SK-N-SH (cell line): ENCODE data around the gene SGCB. TPM values are rescaled to one million over a fixed set of nuclear protein-coding genes. Genes with fewer than 3 reads are reported as not detected.

Experiments
- CTCF ChIA-PET: fragments of 300-600, 350-600 bp; formaldehyde crosslinking; extraction: SDS; loops from one replicate; lab custom pipeline; 2021; lab: Yijun Ruan, JAX
- POLR2A ChIA-PET: fragments of 350-600 bp; sonication (Branson Sonifier 250); formaldehyde crosslinking; extraction: SDS; loops from one replicate; lab custom pipeline; 2020; ENCODE audit warnings: antibody characterized with exemption, inconsistent platforms; lab: Yijun Ruan, JAX
- DNase-seq: peaks from one replicate; pipeline ENCODE4 v3.0.0; 2012
- H2AFZ ChIP-seq: fragments of 200-600 bp; sonication (generic); 2 replicates; pipeline ENCODE4 v1.8.1; 2016; ENCODE audit warnings: antibody characterized with exemption, mild to moderate bottlenecking, low read depth
- H3F3A ChIP-seq: fragments of 200-600 bp; sonication (generic); replicated peaks from 2 replicates; pipeline ENCODE3; 2016; ENCODE audit warnings: antibody characterized with exemption, mild to moderate bottlenecking; ENCODE audit not compliant: insufficient read depth
- H3K27ac ChIP-seq, 2 experiments: fragments of 200-500 bp in 1 of 2; fragments of 200-600 bp in 1 of 2; sonication (Bioruptor generic) in 1 of 2; sonication (generic), shearing (Covaris generic) in 1 of 2; 2 replicates each; pipeline versions ENCODE4 v1.5.1 to v1.6.1; 2014 to 2016; ENCODE audit warnings: low read depth in 2 of 2, inconsistent platforms in 1 of 2, low read length in 1 of 2, mild to moderate bottlenecking in 1 of 2, mixed read lengths in 1 of 2
- H3K27me3 ChIP-seq: fragments of 200-600 bp; sonication (generic), shearing (Covaris generic); 2 replicates; pipeline ENCODE4 v1.6.1; 2016; ENCODE audit warnings: mixed run types; ENCODE audit not compliant: insufficient read depth
- H3K36me3 ChIP-seq, 2 experiments: fragments of 200-500 bp in 1 of 2; fragments of 200-600 bp in 1 of 2; sonication (Bioruptor generic) in 1 of 2; sonication (generic) in 1 of 2; replicated peaks in 1 of 2; 2 replicates each; pipeline versions ENCODE3 to v1.5.1; 2014 to 2016; ENCODE audit warnings: low read length in 1 of 2, mild to moderate bottlenecking in 1 of 2; ENCODE audit not compliant: insufficient read depth in 2 of 2, control insufficient read depth in 1 of 2
- H3K4me1 ChIP-seq, 2 experiments: fragments of 200-500 bp in 1 of 2; fragments of 200-600 bp in 1 of 2; sonication (Bioruptor generic) in 1 of 2; sonication (generic), shearing (Covaris generic) in 1 of 2; 2 replicates each; pipeline versions ENCODE4 v1.5.1 to v1.6.1; 2014 to 2016; ENCODE audit warnings: low read depth in 1 of 2, low read length in 1 of 2, mixed run types in 1 of 2; ENCODE audit not compliant: insufficient read depth in 2 of 2, control insufficient read depth in 1 of 2
- H3K4me2 ChIP-seq: fragments of 200-600 bp; sonication (generic), shearing (Covaris generic); 2 replicates; pipeline ENCODE4 v1.6.1; 2017; ENCODE audit warnings: mixed run types
- H3K4me3 ChIP-seq, 2 experiments: fragments of 200-500 bp in 1 of 2; fragments of 200-600 bp in 1 of 2; sonication (Bioruptor generic) in 1 of 2; sonication (generic), shearing (Covaris generic) in 1 of 2; 2 replicates each; pipeline versions ENCODE4 v1.5.1 to v1.8.1; 2014 to 2016; ENCODE audit warnings: low read depth in 2 of 2, inconsistent platforms in 1 of 2, low read length in 1 of 2, mild to moderate bottlenecking in 1 of 2, mixed read lengths in 1 of 2, moderate library complexity in 1 of 2
- H3K79me2 ChIP-seq: fragments of 200-600 bp; sonication (generic); 2 replicates; pipeline ENCODE4 v1.8.1; 2017; ENCODE audit warnings: mild to moderate bottlenecking; ENCODE audit not compliant: insufficient read depth
- H3K9ac ChIP-seq: fragments of 200-600 bp; sonication (generic); 2 replicates; pipeline ENCODE4 v1.6.1; 2017; ENCODE audit warnings: mixed run types
- H3K9me2 ChIP-seq: fragments of 200-600 bp; sonication (generic); 2 replicates; pipeline ENCODE4 v1.6.1; 2017; ENCODE audit warnings: mixed run types
- H3K9me3 ChIP-seq: fragments of 200-600 bp; sonication (generic); 2 replicates; pipeline ENCODE4 v1.6.1; 2017; ENCODE audit warnings: mixed run types, mild to moderate bottlenecking, moderate library complexity
- H4K20me1 ChIP-seq: fragments of 200-600 bp; sonication (generic); 2 replicates; pipeline ENCODE4 v1.6.1; 2017; ENCODE audit warnings: mild to moderate bottlenecking, mixed run types; ENCODE audit not compliant: insufficient read depth
- ELF1 ChIP-seq: IDR thresholded peaks from 2 replicates; pipeline ENCODE4 v1.4.0; 2012
- FOSL2 ChIP-seq: IDR thresholded peaks from 2 replicates; pipeline ENCODE4 v1.4.0; 2012; ENCODE audit warnings: low read depth, mild to moderate bottlenecking, moderate library complexity, borderline replicate concordance
- FOXJ3 ChIP-seq: sonication (generic); formaldehyde crosslinking; IDR thresholded peaks from 2 replicates; pipeline ENCODE4 v1.5.1; 2020; ENCODE audit warnings: mild to moderate bottlenecking, missing genetic modification reagents
- FOXM1 ChIP-seq: IDR thresholded peaks from 2 replicates; pipeline ENCODE4 v1.4.0; 2012; ENCODE audit warnings: low read depth, mild to moderate bottlenecking
- GATA2 ChIP-seq: sonication (generic); formaldehyde crosslinking; IDR thresholded peaks from 2 replicates; pipeline ENCODE4 v1.5.0; 2020; ENCODE audit warnings: mild to moderate bottlenecking, missing genetic modification reagents
- JUND ChIP-seq: IDR thresholded peaks from 2 replicates; pipeline ENCODE4 v1.4.0; 2012
- MEF2A ChIP-seq: IDR thresholded peaks from 2 replicates; pipeline ENCODE4 v1.4.0; 2012; ENCODE audit warnings: low read depth, borderline replicate concordance
- NRF1 ChIP-seq: IDR thresholded peaks from 2 replicates; pipeline ENCODE4 v1.6.1; 2012; ENCODE audit warnings: low read depth, mild to moderate bottlenecking, low read length
- POLR2AphosphoS5 ChIP-seq: IDR thresholded peaks from 2 replicates; pipeline ENCODE4 v1.6.1; 2012; ENCODE audit warnings: low read depth, low read length
- RAD21 ChIP-seq: IDR thresholded peaks from 2 replicates; pipeline ENCODE4 v1.6.1; 2012; ENCODE audit warnings: mild to moderate bottlenecking, low read length
- RFX5 ChIP-seq: IDR thresholded peaks from 2 replicates; pipeline ENCODE4 v1.6.1; 2012; ENCODE audit warnings: mild to moderate bottlenecking, improper control_type of control experiment, low read length
- SMC3 ChIP-seq: IDR thresholded peaks from 2 replicates; pipeline ENCODE4 v1.6.1; 2012; ENCODE audit warnings: low read depth, low read length, improper control_type of control experiment
- TCF12 ChIP-seq: IDR thresholded peaks from 2 replicates; pipeline ENCODE4 v1.4.0; 2012
- TEAD4 ChIP-seq: IDR thresholded peaks from 2 replicates; pipeline ENCODE4 v1.4.0; 2012; ENCODE audit warnings: mild to moderate bottlenecking, borderline replicate concordance; ENCODE audit not compliant: insufficient read depth
- WGBS: methylation state at CpG from one replicate; pipeline ENCODE4 v1.1.6; 2017; ENCODE audit warnings: low lambda C conversion rate; 5-methylcytosine and 5-hydroxymethylcytosine counted together
- polyA plus RNA-seq, 3 experiments: library from polyadenylated mRNA; depleted of rRNA; stranded (reverse); fragments of >200 nt; gene quantifications; 2 replicates each; pipeline ENCODE4 v1.2.3, GENCODE V29; 2012
- TF ChIP-seq, protein P1 (sequence below): IDR thresholded peaks from 2 replicates; pipeline ENCODE4 v1.4.0; 2012; ENCODE audit warnings: low read depth, borderline replicate concordance
- TF ChIP-seq, protein P2 (sequence below): IDR thresholded peaks from 2 replicates; pipeline ENCODE4 v1.4.0; 2012; ENCODE audit warnings: low read depth, borderline replicate concordance
- TF ChIP-seq, protein P3 (sequence below): fragments of 200-600 bp; sonication (generic); IDR thresholded peaks from 2 replicates; pipeline ENCODE4 v1.6.1; 2017; ENCODE audit warnings: antibody characterized with exemption, mild to moderate bottlenecking, moderate library complexity
- TF ChIP-seq, protein P4 (sequence below): fragments of 150-350 bp; IDR thresholded peaks from 2 replicates; pipeline ENCODE4 v1.6.1; 2016; ENCODE audit warnings: mild to moderate bottlenecking, low read depth, low read length
- TF ChIP-seq, protein P5 (sequence below): IDR thresholded peaks from 2 replicates; pipeline ENCODE4 v1.6.1; 2012; ENCODE audit warnings: mild to moderate bottlenecking, low read depth, low read length, moderate library complexity

The SGCB gene
- polyA plus RNA-seq, 1 of the 3 experiments (the other 2 are of a cell fraction) = 25.1 TPM

DNA sequence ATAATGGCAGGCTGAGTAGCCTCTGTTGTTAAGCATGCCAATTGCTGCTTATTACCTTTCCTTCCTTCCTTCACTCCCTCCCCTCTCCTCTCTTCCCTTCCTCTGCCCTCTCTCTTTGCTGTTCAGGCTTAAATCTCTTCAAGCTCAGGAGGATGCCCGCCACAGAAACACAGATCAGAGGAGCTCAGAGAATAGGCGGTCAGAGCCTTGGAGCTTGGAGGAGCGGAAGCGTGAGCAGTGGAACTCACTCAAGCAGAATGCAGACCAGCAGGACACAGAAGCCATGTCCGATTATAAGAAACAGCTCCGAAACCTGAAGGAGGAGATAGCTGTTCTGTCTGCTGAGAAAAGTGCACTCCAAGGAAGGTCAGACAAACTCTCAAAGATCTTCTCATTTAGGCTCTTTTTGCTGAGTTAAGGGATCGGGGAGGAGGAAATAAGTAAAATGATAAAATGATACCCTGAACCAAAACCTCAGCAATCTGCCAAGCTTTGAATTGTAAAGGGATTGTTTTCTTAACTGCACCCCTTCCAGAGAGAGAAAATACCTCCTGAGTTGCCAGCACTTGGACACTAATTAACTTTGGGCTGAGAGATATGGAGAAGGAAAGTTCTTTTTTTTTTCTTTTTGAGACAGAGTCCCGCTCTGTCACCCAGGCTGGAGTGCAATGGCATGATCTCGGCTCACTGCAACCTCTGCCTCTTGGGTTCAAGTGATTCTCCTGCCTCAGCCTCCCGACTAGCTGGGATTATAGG lies 33.9 kb upstream of the SGCB start:
- no peaks in the 10 kb centered on the region for H4K20me1 ChIP-seq
- ChIA-PET POLR2A (no interaction called here), CTCF (interaction anchor here (0.6 to 1.0 kb wide), 2 partner anchors 15 to 172 kb away, joined by 3 to 4 read pairs; no protein-coding TSS in a partner anchor)
- 62% methylated on average over 10 of the region's 10 CpGs for WGBS
- H3K79me2 ChIP-seq = no peaks in the 10 kb centered on the region
- no peaks in the 10 kb centered on the region for H3K36me3 ChIP-seq
- no peak for DNase-seq
- H3K27ac ChIP-seq = no peak overlapping the region
- H3F3A ChIP-seq = no peaks in the 10 kb centered on the region
- TF ChIP-seq FOXJ3 (CRISPR knock-in tag) (no peak), TCF12 (no peak), NRF1 (no peak), FOSL2 (no peak), SMC3 (no peak), RFX5 (no peak), GATA2 (CRISPR knock-in tag) (no peak), FOXM1 (no peak), RAD21 (no peak), TEAD4 (no peak), MEF2A (no peak), ELF1 (no peak), JUND (no peak), POLR2AphosphoS5 (no peak)
- TF ChIP-seq, protein P1, sequence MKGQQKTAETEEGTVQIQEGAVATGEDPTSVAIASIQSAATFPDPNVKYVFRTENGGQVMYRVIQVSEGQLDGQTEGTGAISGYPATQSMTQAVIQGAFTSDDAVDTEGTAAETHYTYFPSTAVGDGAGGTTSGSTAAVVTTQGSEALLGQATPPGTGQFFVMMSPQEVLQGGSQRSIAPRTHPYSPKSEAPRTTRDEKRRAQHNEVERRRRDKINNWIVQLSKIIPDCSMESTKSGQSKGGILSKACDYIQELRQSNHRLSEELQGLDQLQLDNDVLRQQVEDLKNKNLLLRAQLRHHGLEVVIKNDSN = no peak
- TF ChIP-seq, protein P2, sequence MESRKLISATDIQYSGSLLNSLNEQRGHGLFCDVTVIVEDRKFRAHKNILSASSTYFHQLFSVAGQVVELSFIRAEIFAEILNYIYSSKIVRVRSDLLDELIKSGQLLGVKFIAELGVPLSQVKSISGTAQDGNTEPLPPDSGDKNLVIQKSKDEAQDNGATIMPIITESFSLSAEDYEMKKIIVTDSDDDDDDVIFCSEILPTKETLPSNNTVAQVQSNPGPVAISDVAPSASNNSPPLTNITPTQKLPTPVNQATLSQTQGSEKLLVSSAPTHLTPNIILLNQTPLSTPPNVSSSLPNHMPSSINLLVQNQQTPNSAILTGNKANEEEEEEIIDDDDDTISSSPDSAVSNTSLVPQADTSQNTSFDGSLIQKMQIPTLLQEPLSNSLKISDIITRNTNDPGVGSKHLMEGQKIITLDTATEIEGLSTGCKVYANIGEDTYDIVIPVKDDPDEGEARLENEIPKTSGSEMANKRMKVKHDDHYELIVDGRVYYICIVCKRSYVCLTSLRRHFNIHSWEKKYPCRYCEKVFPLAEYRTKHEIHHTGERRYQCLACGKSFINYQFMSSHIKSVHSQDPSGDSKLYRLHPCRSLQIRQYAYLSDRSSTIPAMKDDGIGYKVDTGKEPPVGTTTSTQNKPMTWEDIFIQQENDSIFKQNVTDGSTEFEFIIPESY = no peak
- TF ChIP-seq, protein P3, sequence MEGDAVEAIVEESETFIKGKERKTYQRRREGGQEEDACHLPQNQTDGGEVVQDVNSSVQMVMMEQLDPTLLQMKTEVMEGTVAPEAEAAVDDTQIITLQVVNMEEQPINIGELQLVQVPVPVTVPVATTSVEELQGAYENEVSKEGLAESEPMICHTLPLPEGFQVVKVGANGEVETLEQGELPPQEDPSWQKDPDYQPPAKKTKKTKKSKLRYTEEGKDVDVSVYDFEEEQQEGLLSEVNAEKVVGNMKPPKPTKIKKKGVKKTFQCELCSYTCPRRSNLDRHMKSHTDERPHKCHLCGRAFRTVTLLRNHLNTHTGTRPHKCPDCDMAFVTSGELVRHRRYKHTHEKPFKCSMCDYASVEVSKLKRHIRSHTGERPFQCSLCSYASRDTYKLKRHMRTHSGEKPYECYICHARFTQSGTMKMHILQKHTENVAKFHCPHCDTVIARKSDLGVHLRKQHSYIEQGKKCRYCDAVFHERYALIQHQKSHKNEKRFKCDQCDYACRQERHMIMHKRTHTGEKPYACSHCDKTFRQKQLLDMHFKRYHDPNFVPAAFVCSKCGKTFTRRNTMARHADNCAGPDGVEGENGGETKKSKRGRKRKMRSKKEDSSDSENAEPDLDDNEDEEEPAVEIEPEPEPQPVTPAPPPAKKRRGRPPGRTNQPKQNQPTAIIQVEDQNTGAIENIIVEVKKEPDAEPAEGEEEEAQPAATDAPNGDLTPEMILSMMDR = no peak
- TF ChIP-seq, protein P4, sequence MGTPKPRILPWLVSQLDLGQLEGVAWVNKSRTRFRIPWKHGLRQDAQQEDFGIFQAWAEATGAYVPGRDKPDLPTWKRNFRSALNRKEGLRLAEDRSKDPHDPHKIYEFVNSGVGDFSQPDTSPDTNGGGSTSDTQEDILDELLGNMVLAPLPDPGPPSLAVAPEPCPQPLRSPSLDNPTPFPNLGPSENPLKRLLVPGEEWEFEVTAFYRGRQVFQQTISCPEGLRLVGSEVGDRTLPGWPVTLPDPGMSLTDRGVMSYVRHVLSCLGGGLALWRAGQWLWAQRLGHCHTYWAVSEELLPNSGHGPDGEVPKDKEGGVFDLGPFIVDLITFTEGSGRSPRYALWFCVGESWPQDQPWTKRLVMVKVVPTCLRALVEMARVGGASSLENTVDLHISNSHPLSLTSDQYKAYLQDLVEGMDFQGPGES = no peak
- TF ChIP-seq, protein P5, sequence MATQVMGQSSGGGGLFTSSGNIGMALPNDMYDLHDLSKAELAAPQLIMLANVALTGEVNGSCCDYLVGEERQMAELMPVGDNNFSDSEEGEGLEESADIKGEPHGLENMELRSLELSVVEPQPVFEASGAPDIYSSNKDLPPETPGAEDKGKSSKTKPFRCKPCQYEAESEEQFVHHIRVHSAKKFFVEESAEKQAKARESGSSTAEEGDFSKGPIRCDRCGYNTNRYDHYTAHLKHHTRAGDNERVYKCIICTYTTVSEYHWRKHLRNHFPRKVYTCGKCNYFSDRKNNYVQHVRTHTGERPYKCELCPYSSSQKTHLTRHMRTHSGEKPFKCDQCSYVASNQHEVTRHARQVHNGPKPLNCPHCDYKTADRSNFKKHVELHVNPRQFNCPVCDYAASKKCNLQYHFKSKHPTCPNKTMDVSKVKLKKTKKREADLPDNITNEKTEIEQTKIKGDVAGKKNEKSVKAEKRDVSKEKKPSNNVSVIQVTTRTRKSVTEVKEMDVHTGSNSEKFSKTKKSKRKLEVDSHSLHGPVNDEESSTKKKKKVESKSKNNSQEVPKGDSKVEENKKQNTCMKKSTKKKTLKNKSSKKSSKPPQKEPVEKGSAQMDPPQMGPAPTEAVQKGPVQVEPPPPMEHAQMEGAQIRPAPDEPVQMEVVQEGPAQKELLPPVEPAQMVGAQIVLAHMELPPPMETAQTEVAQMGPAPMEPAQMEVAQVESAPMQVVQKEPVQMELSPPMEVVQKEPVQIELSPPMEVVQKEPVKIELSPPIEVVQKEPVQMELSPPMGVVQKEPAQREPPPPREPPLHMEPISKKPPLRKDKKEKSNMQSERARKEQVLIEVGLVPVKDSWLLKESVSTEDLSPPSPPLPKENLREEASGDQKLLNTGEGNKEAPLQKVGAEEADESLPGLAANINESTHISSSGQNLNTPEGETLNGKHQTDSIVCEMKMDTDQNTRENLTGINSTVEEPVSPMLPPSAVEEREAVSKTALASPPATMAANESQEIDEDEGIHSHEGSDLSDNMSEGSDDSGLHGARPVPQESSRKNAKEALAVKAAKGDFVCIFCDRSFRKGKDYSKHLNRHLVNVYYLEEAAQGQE = no peak
- no peak overlapping the region for H2AFZ ChIP-seq
- H3K4me2 ChIP-seq = no peak overlapping the region
- H3K27me3 ChIP-seq = no peaks in the 10 kb centered on the region
- H3K9me2 ChIP-seq = no peaks in the 10 kb centered on the region
- no peak overlapping the region for H3K4me3 ChIP-seq
- no peak overlapping the region for H3K9ac ChIP-seq
- H3K4me1 ChIP-seq = no peaks in the 10 kb centered on the region; a peak in 1 of 4 replicates
- no peaks in the 10 kb centered on the region for H3K9me3 ChIP-seq
